H9 (cell line): Measurements from ENCODE around the gene CREB5. TPM values are rescaled to one million over a fixed set of nuclear protein-coding genes. Genes with fewer than 3 reads are reported as not detected.

Source experiments
- DNase-seq: peaks from one replicate; pipeline ENCODE4 v3.0.0-alpha.2; 2017
- H2AFZ ChIP-seq: one replicate; pipeline ENCODE4 v1.6.1; 2013; ENCODE audit warnings: mild to moderate bottlenecking, low read length, control low read depth, moderate library complexity
- H2AK5ac ChIP-seq: 2 replicates; pipeline ENCODE4 v1.6.1; 2013; ENCODE audit warnings: low read length, control low read depth, mixed read lengths; ENCODE audit not compliant: insufficient read length
- H2BK120ac ChIP-seq: one replicate; pipeline ENCODE4 v1.6.1; 2013; ENCODE audit warnings: low read depth, mild to moderate bottlenecking, low read length, control low read depth, inconsistent platforms; ENCODE audit not compliant: poor library complexity, severe bottlenecking
- H2BK12ac ChIP-seq: 2 replicates; pipeline ENCODE4 v1.6.1; 2013; ENCODE audit warnings: low read length, control low read depth, mixed read lengths, low read depth; ENCODE audit not compliant: insufficient read length
- H2BK15ac ChIP-seq: 2 replicates; pipeline ENCODE4 v1.6.1; 2013; ENCODE audit warnings: low read depth, low read length, control low read depth
- H2BK20ac ChIP-seq: one replicate; pipeline ENCODE4 v1.6.1; 2013; ENCODE audit warnings: low read depth, mild to moderate bottlenecking, low read length, control low read depth, inconsistent platforms; ENCODE audit not compliant: poor library complexity, severe bottlenecking
- H2BK5ac ChIP-seq: 2 replicates; pipeline ENCODE4 v1.6.1; 2013; ENCODE audit warnings: low read length, control low read depth, mixed read lengths; ENCODE audit not compliant: insufficient read length
- H3K14ac ChIP-seq: 2 replicates; pipeline ENCODE4 v1.6.1; 2013; ENCODE audit warnings: low read length, control low read depth; ENCODE audit not compliant: insufficient read depth
- H3K18ac ChIP-seq: 2 replicates; pipeline ENCODE4 v1.6.1; 2013; ENCODE audit warnings: low read depth, mild to moderate bottlenecking, mixed read lengths, low read length, control low read depth; ENCODE audit not compliant: insufficient read length
- H3K23ac ChIP-seq: 2 replicates; pipeline ENCODE4 v1.6.1; 2013; ENCODE audit warnings: low read length, control low read depth, mixed read lengths, low read depth; ENCODE audit not compliant: insufficient read length
- H3K23me2 ChIP-seq: 2 replicates; pipeline ENCODE4 v1.6.1; 2013; ENCODE audit warnings: low read depth, mild to moderate bottlenecking, mixed read lengths, low read length, control low read depth; ENCODE audit not compliant: insufficient read length, poor library complexity, severe bottlenecking
- H3K27ac ChIP-seq: 2 replicates; pipeline ENCODE4 v1.5.1; 2013; ENCODE audit warnings: low read length, control low read depth, mixed read lengths, low read depth; ENCODE audit not compliant: insufficient read length
- H3K27me3 ChIP-seq: 2 replicates; pipeline ENCODE4 v1.6.1; 2013; ENCODE audit warnings: low read length, control low read depth, inconsistent platforms; ENCODE audit not compliant: insufficient read depth
- H3K4ac ChIP-seq: 2 replicates; pipeline ENCODE4 v1.6.1; 2013; ENCODE audit warnings: low read depth, mild to moderate bottlenecking, control low read depth, inconsistent platforms, low read length, moderate library complexity
- H3K4me1 ChIP-seq: 2 replicates; pipeline ENCODE4 v1.6.1; 2013; ENCODE audit warnings: low read length, control low read depth, inconsistent platforms; ENCODE audit not compliant: insufficient read depth
- H3K4me2 ChIP-seq: 2 replicates; pipeline ENCODE4 v1.6.1; 2013; ENCODE audit warnings: low read length, control low read depth, mixed read lengths; ENCODE audit not compliant: insufficient read length, insufficient read depth
- H3K56ac ChIP-seq: 2 replicates; pipeline ENCODE4 v1.6.1; 2013; ENCODE audit warnings: low read depth, mild to moderate bottlenecking, mixed read lengths, low read length, control low read depth; ENCODE audit not compliant: insufficient read length
- H3K79me1 ChIP-seq: 2 replicates; pipeline ENCODE4 v1.6.1; 2013; ENCODE audit warnings: low read depth, mild to moderate bottlenecking, moderate library complexity, low read length, control low read depth, inconsistent platforms; ENCODE audit not compliant: insufficient read depth, poor library complexity, severe bottlenecking
- H3K79me2 ChIP-seq: 2 replicates; pipeline ENCODE4 v1.6.1; 2013; ENCODE audit warnings: low read length, control low read depth, inconsistent platforms; ENCODE audit not compliant: insufficient read depth
- H3K9ac ChIP-seq: 2 replicates; pipeline ENCODE4 v1.6.1; 2013; ENCODE audit warnings: low read length, control low read depth, mixed read lengths; ENCODE audit not compliant: insufficient read length; ENCODE audit errors: extremely low read depth
- H3K9me3 ChIP-seq: one replicate; pipeline ENCODE4 v1.6.1; 2013; ENCODE audit warnings: low read depth, low read length, inconsistent platforms; ENCODE audit not compliant: control insufficient read depth
- H3T11ph ChIP-seq: one replicate; pipeline ENCODE4 v1.6.1; 2013; ENCODE audit warnings: mild to moderate bottlenecking, low read length, control low read depth, inconsistent platforms
- H4K20me1 ChIP-seq: one replicate; pipeline ENCODE4 v1.6.1; 2013; ENCODE audit not compliant: control insufficient read depth, insufficient read length, insufficient read depth
- H4K5ac ChIP-seq: 2 replicates; pipeline ENCODE4 v1.6.1; 2013; ENCODE audit warnings: low read depth, mild to moderate bottlenecking, mixed read lengths, low read length, control low read depth; ENCODE audit not compliant: insufficient read length
- H4K8ac ChIP-seq: replicated peaks from 2 replicates; pipeline ENCODE4 v1.6.1; 2013; ENCODE audit warnings: low read length, control low read depth, mixed read lengths, low read depth; ENCODE audit not compliant: insufficient read length
- H4K91ac ChIP-seq: 2 replicates; pipeline ENCODE4 v1.6.1; 2013; ENCODE audit warnings: low read depth, mild to moderate bottlenecking, moderate library complexity, mixed read lengths, low read length, control low read depth; ENCODE audit not compliant: insufficient read length
- H3K27ac Mint-ChIP-seq, 3 experiments: 2 replicates in 2 of 3; 3 replicates in 1 of 3; pipeline ENCODE4 v1.8.0; 2020 to 2021; ENCODE audit warnings: mixed read lengths in 3 of 3, mild to moderate bottlenecking in 1 of 3, moderate library complexity in 1 of 3
- H3K27me3 Mint-ChIP-seq: 2 replicates; pipeline ENCODE4 v1.8.0; 2021; ENCODE audit warnings: low read depth, mild to moderate bottlenecking, moderate library complexity, mixed read lengths
- H3K36me3 Mint-ChIP-seq, 3 experiments: 2 replicates in 2 of 3; 3 replicates in 1 of 3; pipeline ENCODE4 v1.8.0; 2020 to 2021; ENCODE audit warnings: low read depth in 3 of 3, mixed read lengths in 3 of 3; ENCODE audit not compliant: insufficient read depth in 1 of 3
- H3K4me1 Mint-ChIP-seq, 2 experiments: 2 replicates each; pipeline ENCODE4 v1.8.0; 2020; ENCODE audit warnings: mixed read lengths in 2 of 2
- H3K4me3 Mint-ChIP-seq, 2 experiments: 2 replicates in 1 of 2; 3 replicates in 1 of 2; pipeline ENCODE4 v1.8.0; 2020 to 2021; ENCODE audit warnings: mild to moderate bottlenecking in 2 of 2, mixed read lengths in 2 of 2, moderate library complexity in 1 of 2
- H3K9me3 Mint-ChIP-seq, 2 experiments: 2 replicates in 1 of 2; 3 replicates in 1 of 2; pipeline ENCODE4 v1.8.0; 2020; ENCODE audit warnings: mild to moderate bottlenecking in 2 of 2, mixed read lengths in 2 of 2, moderate library complexity in 1 of 2
- WGBS: extraction: QIAGEN DNeasy Blood & Tissue Kit; methylation state at CpG from one replicate; pipeline ENCODE4 v1.1.7; 2013; ENCODE audit warnings: missing lambda C conversion rate, low lambda C conversion rate, mixed read lengths; ENCODE audit not compliant: insufficient read length; ENCODE audit errors: extremely low coverage; 5-methylcytosine and 5-hydroxymethylcytosine counted together
- total RNA-seq: library from RNA; stranded (reverse); gene quantifications from 2 replicates; pipeline ENCODE4 v1.2.1, GENCODE V29; 2021
- TF ChIP-seq, protein P1 (sequence below): fragments of 200-600 bp; sonication (generic); conservative IDR thresholded peaks from 3 replicates; pipeline ENCODE4 v1.8.0; 2021; ENCODE audit warnings: antibody characterized with exemption, mild to moderate bottlenecking

The CREB5 gene
- total RNA-seq, 1 experiment from 2014 or later = 4.0 TPM

DNA sequence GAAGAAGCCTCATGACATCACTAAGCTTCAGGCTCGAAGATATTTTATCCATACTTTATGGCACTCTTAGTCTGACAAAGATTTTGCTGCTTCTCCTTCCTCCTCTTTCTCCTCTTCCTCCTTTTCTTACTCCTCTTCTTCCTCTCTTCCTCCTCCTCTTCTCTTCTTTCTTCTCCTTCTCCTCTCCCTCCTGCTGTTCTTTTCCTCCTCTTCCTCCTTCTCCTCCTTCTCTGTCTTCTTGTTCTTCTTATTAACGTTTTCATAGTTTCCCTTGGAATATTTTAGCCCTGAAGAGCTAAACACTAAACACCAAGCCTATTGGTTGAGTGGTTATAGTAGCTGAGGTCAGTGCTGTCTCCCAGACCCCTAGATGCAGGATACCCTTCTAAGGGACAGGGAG lies 137.7 kb downstream of the CREB5 start:
- no peak overlapping the region for H4K91ac ChIP-seq

More for the DNA sequence above, 137.7 kb downstream of the CREB5 start:
- H3K36me3 Mint-ChIP-seq = peaks cover 0 to 18% (median 0%) of the 10 kb centered on the region in 3 experiments; a peak in 2 of 7 replicates
- no peak overlapping the region for H3K4me3 Mint-ChIP-seq
- no peaks in the 10 kb centered on the region for H3K9me3 ChIP-seq
- no peaks in the 10 kb centered on the region for H3K4me1 ChIP-seq
- TF ChIP-seq, protein P1, sequence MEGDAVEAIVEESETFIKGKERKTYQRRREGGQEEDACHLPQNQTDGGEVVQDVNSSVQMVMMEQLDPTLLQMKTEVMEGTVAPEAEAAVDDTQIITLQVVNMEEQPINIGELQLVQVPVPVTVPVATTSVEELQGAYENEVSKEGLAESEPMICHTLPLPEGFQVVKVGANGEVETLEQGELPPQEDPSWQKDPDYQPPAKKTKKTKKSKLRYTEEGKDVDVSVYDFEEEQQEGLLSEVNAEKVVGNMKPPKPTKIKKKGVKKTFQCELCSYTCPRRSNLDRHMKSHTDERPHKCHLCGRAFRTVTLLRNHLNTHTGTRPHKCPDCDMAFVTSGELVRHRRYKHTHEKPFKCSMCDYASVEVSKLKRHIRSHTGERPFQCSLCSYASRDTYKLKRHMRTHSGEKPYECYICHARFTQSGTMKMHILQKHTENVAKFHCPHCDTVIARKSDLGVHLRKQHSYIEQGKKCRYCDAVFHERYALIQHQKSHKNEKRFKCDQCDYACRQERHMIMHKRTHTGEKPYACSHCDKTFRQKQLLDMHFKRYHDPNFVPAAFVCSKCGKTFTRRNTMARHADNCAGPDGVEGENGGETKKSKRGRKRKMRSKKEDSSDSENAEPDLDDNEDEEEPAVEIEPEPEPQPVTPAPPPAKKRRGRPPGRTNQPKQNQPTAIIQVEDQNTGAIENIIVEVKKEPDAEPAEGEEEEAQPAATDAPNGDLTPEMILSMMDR = no peak
- no peak overlapping the region for H3K56ac ChIP-seq
- H3K23ac ChIP-seq = no peak overlapping the region
- H3K79me2 ChIP-seq = no peaks in the 10 kb centered on the region
- H3K27me3 Mint-ChIP-seq = no peaks in the 10 kb centered on the region; the same call in none of the 2 replicates
- no peak overlapping the region for H2AK5ac ChIP-seq
- no peak overlapping the region for H3K18ac ChIP-seq
- H2BK15ac ChIP-seq = no peak overlapping the region
- no peak overlapping the region for H3K4me2 ChIP-seq
- H3K27me3 ChIP-seq = no peaks in the 10 kb centered on the region
- H2BK120ac ChIP-seq = no peak overlapping the region
- H4K8ac ChIP-seq = no peak overlapping the region
- H2BK20ac ChIP-seq = no peak overlapping the region
- H3K9ac ChIP-seq = no peak overlapping the region
- H4K5ac ChIP-seq = no peak overlapping the region
- H3K14ac ChIP-seq = no peak overlapping the region
- no peak overlapping the region for H2BK5ac ChIP-seq
- H4K20me1 ChIP-seq = no peaks in the 10 kb centered on the region
- WGBS = no CpG with 5 or more reads among the region's 2 CpGs
- H3K27ac ChIP-seq = no peak overlapping the region
- no peak overlapping the region for H2BK12ac ChIP-seq
- DNase-seq = no peak
- peaks cover 4 to 12% of the 10 kb centered on the region in 2 experiments for H3K4me1 Mint-ChIP-seq
- H3K79me1 ChIP-seq = no peaks in the 10 kb centered on the region
- H3T11ph ChIP-seq = no peak overlapping the region
- H3K23me2 ChIP-seq = no peaks in the 10 kb centered on the region
- no peak overlapping the region for H3K27ac Mint-ChIP-seq
- no peak overlapping the region for H3K4ac ChIP-seq
- no peak overlapping the region for H2AFZ ChIP-seq
- peaks cover 7 to 16% of the 10 kb centered on the region in 2 experiments; a peak in 4 of 5 replicates for H3K9me3 Mint-ChIP-seq
